DND-41 (cell line): ENCODE results near the gene CLSTN3.

ENCODE experiments used
- ATAC-seq: fragments of 200-7000 bp; cut with Tn5 transposase; 3 replicates; pipeline ENCODE4 v1.9.1; 2021; ENCODE audit warnings: low read depth; ENCODE audit not compliant: insufficient read depth
- DNase-seq: peaks from one replicate; pipeline ENCODE4 v3.0.0-alpha.2; 2020
- H2AFZ ChIP-seq: 2 replicates; pipeline ENCODE4 v1.6.0; 2012; ENCODE audit warnings: low read depth, low read length
- H3K27ac ChIP-seq: 2 replicates; pipeline ENCODE4 v1.5.1; 2012; ENCODE audit warnings: low read length, inconsistent platforms
- H3K27me3 ChIP-seq: fragments of 200-600 bp; sonication (generic); 2 replicates; pipeline ENCODE4 v1.6.0; 2012; ENCODE audit warnings: low read length, mild to moderate bottlenecking, inconsistent platforms; ENCODE audit not compliant: insufficient read depth, poor library complexity
- H3K36me3 ChIP-seq: 2 replicates; pipeline ENCODE4 v1.5.1; 2012; ENCODE audit warnings: low read length, inconsistent platforms; ENCODE audit not compliant: insufficient read depth
- H3K4me1 ChIP-seq: 2 replicates; pipeline ENCODE4 v1.5.1; 2012; ENCODE audit warnings: mild to moderate bottlenecking, low read length; ENCODE audit not compliant: insufficient read depth
- H3K4me2 ChIP-seq: 2 replicates; pipeline ENCODE4 v1.6.0; 2012; ENCODE audit warnings: mild to moderate bottlenecking, moderate library complexity, low read length, inconsistent platforms; ENCODE audit not compliant: insufficient read depth
- H3K4me3 ChIP-seq, 2 experiments: fragments of 200-600 bp in 1 of 2; shearing (Covaris generic) in 1 of 2; 2 replicates each; pipeline ENCODE4 v1.5.1; 2012 to 2016; ENCODE audit warnings: inconsistent platforms in 2 of 2, low read length in 2 of 2, mild to moderate bottlenecking in 2 of 2, low read depth in 1 of 2, moderate library complexity in 1 of 2
- H3K79me2 ChIP-seq: 2 replicates; pipeline ENCODE4 v1.6.0; 2012; ENCODE audit warnings: low read length, inconsistent platforms; ENCODE audit not compliant: insufficient read depth
- H3K9ac ChIP-seq: 2 replicates; pipeline ENCODE4 v1.6.0; 2012; ENCODE audit warnings: low read depth, mild to moderate bottlenecking, inconsistent platforms, low read length, moderate library complexity
- H3K9me3 ChIP-seq: 2 replicates; pipeline ENCODE4 v1.5.1; 2012; ENCODE audit warnings: low read length, moderate library complexity, mild to moderate bottlenecking, inconsistent platforms; ENCODE audit not compliant: insufficient read depth, severe bottlenecking
- H4K20me1 ChIP-seq: 2 replicates; pipeline ENCODE4 v1.6.0; 2012; ENCODE audit warnings: low read length; ENCODE audit not compliant: insufficient read depth
- CTCF ChIP-seq: IDR thresholded peaks from 2 replicates; pipeline ENCODE4 v1.5.1; 2012; ENCODE audit warnings: borderline replicate concordance, low read length, moderate library complexity, mild to moderate bottlenecking; ENCODE audit not compliant: poor library complexity, severe bottlenecking; ENCODE audit errors: extremely low read depth
- EZH2 ChIP-seq: IDR thresholded peaks from 3 replicates; pipeline ENCODE4 v1.6.1; 2012; ENCODE audit warnings: borderline replicate concordance, low read depth, mild to moderate bottlenecking, moderate library complexity, low read length, inconsistent platforms; ENCODE audit not compliant: severe bottlenecking

The CLSTN3 gene

DNA sequence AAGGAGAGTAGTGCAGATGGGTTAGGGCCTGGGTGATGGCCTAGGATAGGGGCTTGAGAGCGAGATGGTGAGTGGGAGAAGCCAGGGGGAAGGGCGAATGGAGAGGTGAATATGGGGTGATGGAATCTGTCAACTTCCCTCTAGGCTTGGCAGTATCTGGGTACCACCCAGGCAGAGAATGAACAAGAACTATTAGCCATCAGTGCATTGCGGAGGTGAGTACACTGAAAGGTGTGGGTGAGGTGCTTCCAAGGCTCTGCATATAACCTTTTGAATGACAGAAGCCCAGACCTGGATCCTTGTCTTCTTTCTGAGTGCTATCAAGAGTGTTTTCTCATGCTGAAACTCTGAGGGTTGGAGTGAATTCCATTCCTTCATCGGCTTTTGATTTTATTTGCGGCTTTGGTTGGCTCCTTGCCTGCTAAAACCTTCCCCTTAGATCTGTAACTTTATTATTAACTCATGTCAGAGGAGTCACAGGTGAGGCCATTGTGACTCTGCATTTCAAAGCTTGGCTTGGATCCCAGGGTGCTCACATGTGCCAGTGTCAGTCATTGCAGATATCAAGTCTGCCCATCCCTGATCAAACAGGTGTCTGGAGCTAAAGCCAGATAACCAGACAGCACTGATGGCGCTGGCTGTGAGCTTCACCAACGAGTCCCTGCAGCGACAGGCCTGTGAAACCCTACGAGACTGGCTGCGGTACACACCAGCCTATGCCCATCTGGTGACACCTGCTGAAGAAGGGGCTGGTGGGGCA, 77.9 kb downstream of the CLSTN3 start:
- H3K36me3 ChIP-seq = peaks cover 66% of the 10 kb centered on the region
- H2AFZ ChIP-seq = no peak overlapping the region
- no peak overlapping the region for H3K27ac ChIP-seq
- no peak for TF ChIP-seq EZH2
- TF ChIP-seq CTCF = no peak
- H3K9ac ChIP-seq = no peak overlapping the region
- H3K4me2 ChIP-seq = no peak overlapping the region
- no peaks in the 10 kb centered on the region for H3K4me1 ChIP-seq
- DNase-seq (no peak), ATAC-seq (no peak)
- peaks cover 2% of the 10 kb centered on the region for H3K9me3 ChIP-seq
- no peaks in the 10 kb centered on the region for H3K79me2 ChIP-seq
- no peaks in the 10 kb centered on the region for H3K27me3 ChIP-seq
- no peak overlapping the region for H3K4me3 ChIP-seq
- no peaks in the 10 kb centered on the region for H4K20me1 ChIP-seq
